GM15510 (cell line): ENCODE data around the gene ITGA8.

Source experiments
- POLR2A ChIP-seq: IDR thresholded peaks from 3 replicates; pipeline ENCODE4 v1.6.1; 2011; ENCODE audit warnings: borderline replicate concordance; ENCODE audit not compliant: insufficient read length; ENCODE audit errors: extremely low read depth

Gene ITGA8

GRCh38 chr10:15464381-15464780 is 255.3 kb downstream of the ITGA8 start:
- TF ChIP-seq POLR2A = no peak
